Measurements from ENCODE around the gene ADORA2B. TPM values are rescaled to one million over a fixed set of nuclear protein-coding genes. Genes with fewer than 3 reads are reported as not detected.

The ADORA2B gene
- total RNA-seq, 1 donor from 2014 or later: 8.9 TPM

DNA sequence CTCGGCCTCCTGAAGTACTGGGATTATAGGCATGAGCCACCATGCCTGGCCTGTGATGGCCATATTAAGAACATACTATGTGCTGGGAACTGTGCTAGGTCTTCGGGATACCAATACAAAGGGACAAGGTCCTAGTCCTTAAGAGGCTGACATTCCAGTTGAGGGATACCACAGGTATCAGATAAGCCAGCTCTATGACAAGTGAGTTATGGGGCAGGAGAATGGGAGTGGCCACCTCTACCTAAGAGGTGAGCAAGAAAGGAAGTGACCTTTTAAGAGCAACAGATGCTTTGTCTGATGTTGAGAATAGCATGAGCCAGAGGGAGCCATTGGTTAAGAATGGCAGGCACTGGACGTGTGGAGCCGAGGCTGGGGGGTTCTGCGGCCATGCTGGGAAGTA is 27.0 kb downstream of the ADORA2B start:
- no peak for DNase-seq (ENCODE audit: extremely low spot score, unreplicated experiment)
- Mint-ChIP-seq H3K4me1 (ENCODE audit: unreplicated experiment) (peaks cover 22% of the 10 kb centered on the region), H3K36me3 (ENCODE audit: unreplicated experiment) (peaks cover 8% of the 10 kb centered on the region), H3K27ac (ENCODE audit: unreplicated experiment) (no peak overlapping the region), H3K9me3 (ENCODE audit: unreplicated experiment) (no peaks in the 10 kb centered on the region), H3K27me3 (ENCODE audit: unreplicated experiment) (no peaks in the 10 kb centered on the region), H3K4me3 (ENCODE audit: unreplicated experiment) (no peak overlapping the region)
- TF ChIP-seq, protein P1, sequence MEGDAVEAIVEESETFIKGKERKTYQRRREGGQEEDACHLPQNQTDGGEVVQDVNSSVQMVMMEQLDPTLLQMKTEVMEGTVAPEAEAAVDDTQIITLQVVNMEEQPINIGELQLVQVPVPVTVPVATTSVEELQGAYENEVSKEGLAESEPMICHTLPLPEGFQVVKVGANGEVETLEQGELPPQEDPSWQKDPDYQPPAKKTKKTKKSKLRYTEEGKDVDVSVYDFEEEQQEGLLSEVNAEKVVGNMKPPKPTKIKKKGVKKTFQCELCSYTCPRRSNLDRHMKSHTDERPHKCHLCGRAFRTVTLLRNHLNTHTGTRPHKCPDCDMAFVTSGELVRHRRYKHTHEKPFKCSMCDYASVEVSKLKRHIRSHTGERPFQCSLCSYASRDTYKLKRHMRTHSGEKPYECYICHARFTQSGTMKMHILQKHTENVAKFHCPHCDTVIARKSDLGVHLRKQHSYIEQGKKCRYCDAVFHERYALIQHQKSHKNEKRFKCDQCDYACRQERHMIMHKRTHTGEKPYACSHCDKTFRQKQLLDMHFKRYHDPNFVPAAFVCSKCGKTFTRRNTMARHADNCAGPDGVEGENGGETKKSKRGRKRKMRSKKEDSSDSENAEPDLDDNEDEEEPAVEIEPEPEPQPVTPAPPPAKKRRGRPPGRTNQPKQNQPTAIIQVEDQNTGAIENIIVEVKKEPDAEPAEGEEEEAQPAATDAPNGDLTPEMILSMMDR (IDR thresholded peaks at IDR 0.05): no peak

DNA sequence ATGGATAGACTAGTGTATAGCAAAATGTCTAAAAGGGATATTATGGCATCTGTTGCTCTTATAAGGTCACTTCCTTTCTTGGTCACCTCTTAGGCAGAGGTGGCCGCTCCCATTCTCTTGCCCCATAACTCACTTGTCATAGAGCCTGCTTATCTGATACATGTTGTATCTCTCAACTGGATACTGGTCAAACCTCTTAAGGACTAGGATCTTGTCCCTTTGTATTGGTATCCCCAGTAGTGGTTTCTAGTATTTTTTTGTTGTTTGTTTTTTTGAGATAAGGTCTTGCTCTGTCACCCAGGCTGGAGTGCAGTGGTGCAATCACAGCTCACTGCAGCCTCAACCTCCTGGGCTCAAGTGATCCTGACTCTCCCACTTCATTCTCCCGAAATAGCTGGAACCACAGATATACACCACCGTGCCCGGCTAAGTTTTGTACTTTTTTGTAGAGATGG is 27.6 kb downstream of the ADORA2B start:
- Mint-ChIP-seq H3K4me1 (ENCODE audit: unreplicated experiment) (peaks cover 17% of the 10 kb centered on the region), H3K9me3 (ENCODE audit: unreplicated experiment) (no peaks in the 10 kb centered on the region), H3K4me3 (ENCODE audit: unreplicated experiment) (no peak overlapping the region), H3K27me3 (ENCODE audit: unreplicated experiment) (no peaks in the 10 kb centered on the region), H3K27ac (ENCODE audit: unreplicated experiment) (no peak overlapping the region), H3K36me3 (ENCODE audit: unreplicated experiment) (peaks cover 13% of the 10 kb centered on the region)
- DNase-seq (ENCODE audit: extremely low spot score, unreplicated experiment): no peak
- TF ChIP-seq, protein P1 (IDR thresholded peaks at IDR 0.05): no peak

DNA sequence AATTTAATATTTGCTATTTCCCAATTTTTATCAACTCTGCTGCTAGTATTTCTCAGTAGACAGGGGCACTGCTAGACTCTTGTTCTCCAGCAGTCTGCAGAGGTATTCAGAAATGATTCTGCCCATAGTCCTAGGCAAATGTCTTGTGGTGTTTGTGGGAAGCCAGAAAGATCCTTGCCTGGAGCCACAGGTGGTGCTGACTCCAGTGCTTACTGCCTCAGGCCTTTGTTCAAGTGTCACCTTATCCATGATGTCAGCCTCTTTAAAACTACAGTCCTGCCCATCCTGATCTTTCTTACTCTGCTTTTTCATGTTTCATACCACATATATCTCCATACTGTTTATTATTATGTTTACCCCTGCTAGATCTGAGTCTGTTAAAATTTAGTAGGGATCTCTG is 28.1 kb downstream of the ADORA2B start:
- Mint-ChIP-seq H3K9me3 (ENCODE audit: unreplicated experiment) (no peaks in the 10 kb centered on the region), H3K36me3 (ENCODE audit: unreplicated experiment) (peaks cover 16% of the 10 kb centered on the region), H3K27me3 (ENCODE audit: unreplicated experiment) (no peaks in the 10 kb centered on the region), H3K27ac (ENCODE audit: unreplicated experiment) (no peak overlapping the region), H3K4me1 (ENCODE audit: unreplicated experiment) (peaks cover 12% of the 10 kb centered on the region), H3K4me3 (ENCODE audit: unreplicated experiment) (no peak overlapping the region)
- DNase-seq (ENCODE audit: extremely low spot score, unreplicated experiment): no peak
- TF ChIP-seq, protein P1 (IDR thresholded peaks at IDR 0.05): no peak

DNA sequence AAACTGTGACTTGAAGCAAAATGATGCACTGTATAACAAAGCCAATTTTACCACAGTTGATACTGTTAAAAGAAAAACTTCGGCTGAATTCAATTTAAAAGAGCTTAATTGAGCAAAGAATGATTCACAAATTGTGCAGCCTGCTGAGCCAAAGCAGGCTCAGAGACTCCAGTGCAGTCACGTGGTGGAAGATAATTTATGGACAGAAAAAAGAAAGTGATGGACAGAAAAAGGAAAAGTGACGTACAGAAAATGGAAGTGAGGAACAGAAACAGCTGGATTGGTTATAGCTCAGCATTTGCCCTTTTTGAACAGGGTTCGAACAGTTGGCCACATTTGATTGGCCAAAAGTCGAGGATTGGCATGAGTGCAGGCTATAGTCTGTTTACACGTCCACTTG is 28.9 kb downstream of the ADORA2B start:
- no peaks in the 10 kb centered on the region for H3K9me3 Mint-ChIP-seq (ENCODE audit: unreplicated experiment)
- TF ChIP-seq, protein P1 (IDR thresholded peaks at IDR 0.05): no peak
- H3K4me1 Mint-ChIP-seq (ENCODE audit: unreplicated experiment): peaks cover 11% of the 10 kb centered on the region
- H3K36me3 Mint-ChIP-seq (ENCODE audit: unreplicated experiment): peaks cover 17% of the 10 kb centered on the region
- H3K27ac Mint-ChIP-seq (ENCODE audit: unreplicated experiment): no peak overlapping the region
- no peak for DNase-seq (ENCODE audit: extremely low spot score, unreplicated experiment)
- H3K27me3 Mint-ChIP-seq (ENCODE audit: unreplicated experiment): no peaks in the 10 kb centered on the region
- H3K4me3 Mint-ChIP-seq (ENCODE audit: unreplicated experiment): no peak overlapping the region

DNA sequence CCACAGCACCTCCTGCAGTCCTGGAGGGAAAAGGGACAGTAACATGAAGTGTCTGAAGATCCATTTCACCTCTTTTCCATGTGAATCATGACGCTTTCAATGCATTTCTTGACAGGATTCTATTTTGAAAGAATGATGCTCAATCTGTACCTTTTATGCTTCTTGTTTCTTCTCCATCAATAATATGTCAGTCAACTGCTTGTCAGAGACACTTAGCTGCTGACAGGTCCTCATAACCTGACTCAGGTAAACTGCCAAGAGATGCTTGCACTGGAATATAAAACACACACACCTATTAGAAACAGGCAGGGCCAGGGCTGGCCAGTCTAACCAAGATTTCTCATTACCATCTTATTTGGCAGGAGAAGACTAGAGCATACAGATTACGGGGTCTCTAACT is 33.0 kb downstream of the ADORA2B start:
- Mint-ChIP-seq H3K9me3 (ENCODE audit: unreplicated experiment) (no peaks in the 10 kb centered on the region), H3K27me3 (ENCODE audit: unreplicated experiment) (no peaks in the 10 kb centered on the region), H3K27ac (ENCODE audit: unreplicated experiment) (no peak overlapping the region), H3K4me1 (ENCODE audit: unreplicated experiment) (peaks cover 14% of the 10 kb centered on the region), H3K36me3 (ENCODE audit: unreplicated experiment) (peaks cover 24% of the 10 kb centered on the region), H3K4me3 (ENCODE audit: unreplicated experiment) (no peak overlapping the region)
- DNase-seq (ENCODE audit: extremely low spot score, unreplicated experiment): no peak
- TF ChIP-seq, protein P1 (IDR thresholded peaks at IDR 0.05): no peak

All from osteocyte (in vitro differentiated cells).